Measurements from ENCODE around the gene INS.
"Not testable (repeated sequence)": the region's sequence is repeated elsewhere in the genome, so short reads cannot be mapped to it uniquely, and the experiment has no call there.

The INS gene

GRCh38 chr11:2129699-2130366 lies 31.2 kb downstream of the INS start:
- ATAC-seq (replicated peaks): no peak
- peaks cover 54 to 79% of the 10 kb centered on the region in 2 donors for H3K27me3 Mint-ChIP-seq
- DNase-seq: no peak
- H3K27ac Mint-ChIP-seq: no peak overlapping the region
- no peak overlapping the region for H3K4me3 Mint-ChIP-seq
- H3K36me3 Mint-ChIP-seq (ENCODE audit: insufficient read depth): no peaks in the 10 kb centered on the region
- peaks cover 4 to 10% of the 10 kb centered on the region in 2 donors for H3K9me3 Mint-ChIP-seq
- peaks cover 0 to 3% of the 10 kb centered on the region in 2 donors for H3K4me1 Mint-ChIP-seq (ENCODE audit: low read depth in 2 of 2)

DNA sequence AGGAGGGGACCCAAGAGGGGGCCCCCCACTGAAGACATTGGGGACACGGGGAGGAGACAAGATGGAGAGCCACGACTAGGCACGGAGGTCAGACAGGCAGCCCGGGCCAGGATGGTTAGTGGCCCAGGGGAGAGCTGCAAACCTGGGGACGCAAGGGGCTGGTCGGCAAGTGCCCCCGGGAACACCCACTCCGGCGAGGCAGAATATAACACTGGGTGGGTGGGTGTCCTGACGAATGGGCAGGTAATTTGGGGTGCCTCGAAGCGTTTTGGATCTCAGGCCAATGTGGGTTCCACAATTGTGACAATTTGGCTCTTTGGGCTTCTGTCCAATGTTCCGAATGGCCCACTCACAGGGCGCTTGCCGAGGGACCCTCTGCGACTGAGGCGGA lies 31.7 kb downstream of the INS start:
- Mint-ChIP-seq H3K36me3 (ENCODE audit: insufficient read depth) (no peaks in the 10 kb centered on the region), H3K27ac (no peak overlapping the region), H3K9me3 (peaks cover 4 to 10% of the 10 kb centered on the region in 2 donors), H3K4me3 (no peak overlapping the region), H3K27me3 (peaks cover 58 to 79% of the 10 kb centered on the region in 2 donors), H3K4me1 (ENCODE audit: low read depth in 2 of 2) (peaks cover 0 to 3% of the 10 kb centered on the region in 2 donors)
- no peak for DNase-seq
- no peak for ATAC-seq (replicated peaks)

- DNase-seq (no peak), ATAC-seq (replicated peaks) (no peak)
- Mint-ChIP-seq H3K4me3 (no peak overlapping the region), H3K9me3 (peaks cover 4 to 10% of the 10 kb centered on the region in 2 donors), H3K27me3 (peaks cover 55 to 79% of the 10 kb centered on the region in 2 donors), H3K4me1 (ENCODE audit: low read depth in 2 of 2) (peaks cover 0 to 3% of the 10 kb centered on the region in 2 donors), H3K36me3 (ENCODE audit: insufficient read depth) (no peaks in the 10 kb centered on the region), H3K27ac (no peak overlapping the region)
These were observed 32.3 kb downstream of the INS start for GRCh38 chr11:2128511-2129307.

- Mint-ChIP-seq H3K27ac (no peak overlapping the region), H3K27me3 (peaks cover 55 to 79% of the 10 kb centered on the region in 2 donors), H3K4me1 (ENCODE audit: low read depth in 2 of 2) (peaks cover 0 to 3% of the 10 kb centered on the region in 2 donors), H3K9me3 (peaks cover 4 to 10% of the 10 kb centered on the region in 2 donors), H3K4me3 (no peak overlapping the region), H3K36me3 (ENCODE audit: insufficient read depth) (no peaks in the 10 kb centered on the region)
- DNase-seq (no peak), ATAC-seq (replicated peaks) (no peak)
These were observed 32.9 kb downstream of the INS start for GRCh38 chr11:2128130-2128510.

- peaks cover 51 to 78% of the 10 kb centered on the region in 2 donors for H3K27me3 Mint-ChIP-seq
- ATAC-seq (replicated peaks) (no peak), DNase-seq (no peak)
- H3K36me3 Mint-ChIP-seq (ENCODE audit: insufficient read depth): no peaks in the 10 kb centered on the region
- peaks cover 0 to 3% of the 10 kb centered on the region in 2 donors for H3K4me1 Mint-ChIP-seq (ENCODE audit: low read depth in 2 of 2)
- H3K4me3 Mint-ChIP-seq: no peak overlapping the region
- no peak overlapping the region for H3K27ac Mint-ChIP-seq
- peaks cover 4 to 10% of the 10 kb centered on the region in 2 donors for H3K9me3 Mint-ChIP-seq
These were observed 33.4 kb downstream of the INS start for GRCh38 chr11:2127482-2128129.

DNA sequence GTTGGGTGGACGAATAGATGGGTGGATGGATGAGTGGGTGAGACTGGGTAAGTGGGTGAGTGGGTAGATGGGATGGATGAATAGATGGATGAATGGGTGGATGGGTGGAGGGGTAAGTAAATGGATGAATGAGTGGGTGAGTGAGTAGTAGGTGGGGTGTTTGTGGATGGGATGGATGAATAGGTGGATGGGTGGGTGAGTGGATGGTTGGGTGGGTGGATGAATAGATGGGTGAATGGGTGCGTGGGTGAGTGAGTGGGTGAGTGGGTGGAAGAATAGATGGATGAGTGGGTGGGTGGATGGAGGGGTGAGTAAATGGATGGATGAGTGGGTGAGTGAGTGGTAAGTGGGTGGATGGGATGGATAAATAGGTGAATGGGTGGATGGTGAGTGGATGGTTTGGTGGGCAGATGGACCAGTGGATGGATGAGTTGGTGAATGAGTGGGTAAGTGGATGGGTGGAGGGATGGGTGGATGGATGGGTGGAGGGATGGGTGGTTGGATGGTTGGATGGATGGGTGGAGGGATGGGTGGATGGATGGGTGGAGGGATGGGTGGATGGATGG lies 34.4 kb downstream of the INS start:
- ATAC-seq (replicated peaks) (no peak), DNase-seq (no peak)
- H3K27me3 Mint-ChIP-seq: peaks cover 45 to 73% of the 10 kb centered on the region in 2 donors
- no peaks in the 10 kb centered on the region for H3K36me3 Mint-ChIP-seq (ENCODE audit: insufficient read depth)
- H3K27ac Mint-ChIP-seq: no peak overlapping the region
- H3K4me1 Mint-ChIP-seq (ENCODE audit: low read depth in 2 of 2): peaks cover 0 to 3% of the 10 kb centered on the region in 2 donors
- H3K4me3 Mint-ChIP-seq: no peak overlapping the region
- peaks cover 4 to 8% of the 10 kb centered on the region in 2 donors for H3K9me3 Mint-ChIP-seq

- not testable (repeated sequence) for H3K4me3 Mint-ChIP-seq; H3K36me3 Mint-ChIP-seq (ENCODE audit: insufficient read depth); ATAC-seq (replicated peaks); H3K9me3 Mint-ChIP-seq; DNase-seq; H3K27ac Mint-ChIP-seq; H3K4me1 Mint-ChIP-seq (ENCODE audit: low read depth in 2 of 2)
- H3K27me3 Mint-ChIP-seq: peaks cover 45 to 75% of the 10 kb centered on the region in 2 donors
These were observed 36.1 kb downstream of the INS start for GRCh38 chr11:2124736-2125484.

DNA sequence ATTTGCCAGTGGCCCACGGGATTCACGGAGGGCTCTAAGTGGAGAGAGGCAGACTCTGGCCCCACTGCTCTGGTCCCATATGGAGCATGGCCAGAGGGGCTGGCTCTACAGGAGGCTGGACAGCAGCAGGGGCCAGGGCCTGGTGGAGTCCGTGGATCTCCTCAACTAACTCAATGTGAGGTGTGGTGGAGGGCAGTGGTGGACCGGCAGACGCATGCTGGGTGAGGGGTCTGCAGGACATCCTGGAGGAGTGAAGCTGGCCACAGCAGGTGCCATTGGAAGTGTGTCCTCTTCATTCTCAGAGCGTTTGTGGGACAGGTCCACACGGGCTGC lies 37.4 kb downstream of the INS start:
- Mint-ChIP-seq H3K27ac (no peak overlapping the region), H3K27me3 (peaks cover 50 to 72% of the 10 kb centered on the region in 2 donors), H3K9me3 (no peaks in the 10 kb centered on the region), H3K36me3 (ENCODE audit: insufficient read depth) (no peaks in the 10 kb centered on the region), H3K4me1 (ENCODE audit: low read depth in 2 of 2) (no peaks in the 10 kb centered on the region), H3K4me3 (no peak overlapping the region)
- no peak for DNase-seq
- no peak for ATAC-seq (replicated peaks)

DNA sequence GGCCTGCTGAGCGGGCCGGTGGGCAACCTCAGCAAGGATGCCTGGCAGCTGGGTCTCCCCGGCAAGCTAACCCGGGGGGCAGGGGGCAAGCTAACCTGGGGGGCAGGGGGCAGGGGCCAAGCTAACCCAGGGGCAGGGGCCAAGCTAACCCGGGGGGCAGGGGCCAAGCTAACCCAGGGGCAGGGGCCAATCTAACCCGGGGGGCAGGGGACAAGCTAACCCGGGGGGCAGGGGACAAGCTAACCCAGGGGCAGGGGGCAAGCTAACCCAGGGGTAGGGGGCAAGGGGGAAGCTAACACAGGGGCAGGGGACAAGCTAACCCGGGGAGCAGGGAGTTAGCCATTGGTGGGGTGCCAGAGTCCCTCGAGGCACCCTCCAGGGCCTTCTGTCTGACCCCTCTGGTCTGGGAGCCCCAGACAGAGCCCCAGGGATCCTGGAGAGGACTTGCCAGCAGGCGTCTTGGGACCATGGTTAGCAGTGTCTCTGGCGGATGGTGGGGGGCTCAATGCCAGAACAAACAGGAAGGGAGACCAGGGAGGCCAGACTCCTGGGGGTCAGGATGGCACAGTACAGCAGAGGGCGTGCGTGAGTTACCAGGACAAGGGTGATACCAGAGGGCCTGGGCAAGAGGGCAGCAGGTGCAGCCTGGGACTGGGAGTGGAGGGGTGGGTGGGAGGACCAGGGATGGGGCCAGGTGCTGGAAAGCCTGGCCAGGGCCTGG lies 37.9 kb downstream of the INS start:
- Mint-ChIP-seq H3K27ac (no peak overlapping the region), H3K27me3 (peaks cover 50 to 72% of the 10 kb centered on the region in 2 donors), H3K4me1 (ENCODE audit: low read depth in 2 of 2) (no peaks in the 10 kb centered on the region), H3K36me3 (ENCODE audit: insufficient read depth) (no peaks in the 10 kb centered on the region), H3K4me3 (no peak overlapping the region), H3K9me3 (no peaks in the 10 kb centered on the region)
- DNase-seq (no peak), ATAC-seq (replicated peaks) (no peak)

DNA sequence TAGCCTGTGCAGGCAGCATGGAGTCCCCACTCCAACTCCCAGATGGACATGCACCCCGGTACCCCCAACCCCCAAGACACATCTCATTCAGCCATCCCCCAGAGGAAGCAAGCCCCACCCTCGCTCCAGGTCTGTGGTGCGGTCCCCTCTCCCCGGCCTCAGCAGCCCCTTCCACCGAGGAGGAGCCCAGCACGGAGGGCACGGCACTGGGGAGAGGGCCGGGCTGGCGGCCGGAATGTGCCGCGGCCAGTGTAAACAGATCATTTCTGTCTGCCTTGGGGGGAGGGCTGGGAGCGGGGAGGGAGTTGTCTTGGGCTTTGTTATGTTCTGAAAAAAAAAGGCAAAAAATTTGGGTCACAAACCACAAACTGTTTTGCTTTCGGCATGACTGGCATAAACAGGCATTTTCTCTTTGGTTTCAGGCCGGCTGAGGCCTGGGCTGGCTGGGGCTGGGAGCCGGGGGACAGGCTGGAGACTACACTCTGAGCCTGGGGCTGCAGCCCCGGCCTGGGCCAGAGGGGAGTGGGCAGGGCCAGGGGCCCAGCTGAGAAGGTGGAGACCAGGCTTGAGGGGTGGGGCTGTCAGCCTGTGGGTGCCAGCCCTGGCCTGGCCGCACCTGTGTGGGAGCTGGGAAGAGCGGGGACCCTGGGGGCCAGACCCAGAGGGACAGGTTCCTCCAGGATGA lies 38.6 kb downstream of the INS start:
- DNase-seq (no peak), ATAC-seq (replicated peaks) (no peak)
- Mint-ChIP-seq H3K27me3 (peaks cover 49 to 68% of the 10 kb centered on the region in 2 donors), H3K4me3 (no peak overlapping the region), H3K36me3 (ENCODE audit: insufficient read depth) (no peaks in the 10 kb centered on the region), H3K4me1 (ENCODE audit: low read depth in 2 of 2) (no peaks in the 10 kb centered on the region), H3K27ac (no peak overlapping the region), H3K9me3 (no peaks in the 10 kb centered on the region)

GRCh38 chr11:2121227-2122130 lies 39.5 kb downstream of the INS start:
- Mint-ChIP-seq H3K27me3 (peaks cover 41 to 62% of the 10 kb centered on the region in 2 donors), H3K9me3 (no peaks in the 10 kb centered on the region), H3K27ac (no peak overlapping the region), H3K36me3 (ENCODE audit: insufficient read depth) (no peaks in the 10 kb centered on the region), H3K4me1 (ENCODE audit: low read depth in 2 of 2) (no peaks in the 10 kb centered on the region), H3K4me3 (no peak overlapping the region)
- DNase-seq: no peak
- no peak for ATAC-seq (replicated peaks)

Data from effector memory CD8-positive, alpha-beta T cell (primary cell).